ENCODE data around the gene TAF1A. TPM values are rescaled to one million over a fixed set of nuclear protein-coding genes. Genes with fewer than 3 reads are reported as not detected.

TAF1A gene
- total and polyA plus RNA-seq, 2 of the 8 experiments (the other 6 are each of a cell fraction or from before 2014, with no cell fraction given), result 3.3 to 16.7 TPM

- H2BK20ac ChIP-seq (ENCODE audit: low read length), result no peak overlapping the region
- no peak overlapping the region for H3K18ac ChIP-seq (ENCODE audit: extremely low read depth, low read length)
- no peak overlapping the region for H3K4me2 ChIP-seq (ENCODE audit: insufficient read depth in 1 of 2, low read depth in 2 of 2, low read length in 2 of 2)
- peaks cover 2 to 26% (median 18%) of the 10 kb centered on the region in 4 experiments; a peak in 6 of 8 replicates for H3K36me3 ChIP-seq (ENCODE audit: control insufficient read depth in 2 of 4, insufficient read depth in 4 of 4, low read length in 3 of 4)
- H2BK15ac ChIP-seq (ENCODE audit: low read length), result no peak overlapping the region
- H3K27ac ChIP-seq (ENCODE audit: low read depth, low read length), result no peak overlapping the region
- no peaks in the 10 kb centered on the region for H3K4me1 ChIP-seq (replicated peaks in 1 of 4; ENCODE audit: control insufficient read depth in 3 of 4, insufficient read depth in 4 of 4, low read length in 3 of 4)
- H2BK120ac ChIP-seq (replicated peaks; ENCODE audit: low read depth, low read length), result no peak overlapping the region
- H2BK5ac ChIP-seq (ENCODE audit: low read depth, low read length), result no peak overlapping the region
- peaks cover 0 to 4% of the 10 kb centered on the region in 2 experiments; a peak in 2 of 4 replicates for H3K79me2 ChIP-seq (ENCODE audit: control insufficient read depth in 1 of 2, insufficient read depth in 2 of 2, low read length in 2 of 2)
- H2AFZ ChIP-seq (ENCODE audit: low read length), result no peak overlapping the region
- H3K79me1 ChIP-seq (ENCODE audit: low read depth, low read length), result no peaks in the 10 kb centered on the region
- H3K23me2 ChIP-seq (ENCODE audit: low read depth, low read length), result no peaks in the 10 kb centered on the region
- no peak overlapping the region for H4K5ac ChIP-seq (ENCODE audit: insufficient read length, low read depth, low read length)
- ChIA-PET POLR2A (ENCODE audit: partially characterized antibody) (interaction anchor here (1.1 kb wide), 1 partner anchor 28 kb away, joined by 3 read pairs; no protein-coding TSS in a partner anchor), CTCF (ENCODE audit: partially characterized antibody) (no interaction called here)
- no peak overlapping the region for H3K14ac ChIP-seq (ENCODE audit: insufficient read length)
- DNase-seq (ENCODE audit: low read depth in 1 of 2, low spot score in 2 of 2), result no peak
- H3K9me3 ChIP-seq (ENCODE audit: insufficient read depth in 2 of 2, low read depth in 1 of 2, low read length in 1 of 2), result no peaks in the 10 kb centered on the region
- H3K23ac ChIP-seq (ENCODE audit: insufficient read length), result no peak overlapping the region
- no peaks in the 10 kb centered on the region for H4K20me1 ChIP-seq (replicated peaks in 1 of 2; ENCODE audit: control insufficient read depth in 1 of 2, insufficient read depth in 2 of 2, low read length in 2 of 2)
- H3K4me3 ChIP-seq (ENCODE audit: extremely low read depth in 1 of 4, insufficient read depth in 2 of 4, low read depth in 3 of 4, low read length in 4 of 4), result no peak overlapping the region
- H2BK12ac ChIP-seq (ENCODE audit: low read depth, low read length), result no peak overlapping the region
- no peak overlapping the region for H4K8ac ChIP-seq (ENCODE audit: extremely low read depth, insufficient read depth, low read length)
- H3K56ac ChIP-seq (replicated peaks; ENCODE audit: insufficient read length, low read depth, low read length), result no peak overlapping the region
- no peak overlapping the region for H3K9ac ChIP-seq (replicated peaks in 1 of 4; ENCODE audit: extremely low read depth in 1 of 4, low read depth in 3 of 4, low read length in 3 of 4)
- H3K4ac ChIP-seq (replicated peaks; ENCODE audit: insufficient read length, low read depth, low read length), result no peak overlapping the region
- no peak overlapping the region for H4K91ac ChIP-seq (replicated peaks; ENCODE audit: insufficient read length, low read length)
- no peaks in the 10 kb centered on the region for H3K27me3 ChIP-seq (replicated peaks in 1 of 4; ENCODE audit: control insufficient read depth in 3 of 4, extremely low read depth in 1 of 4, insufficient read depth in 3 of 4, low read length in 3 of 4)
- H2AK5ac ChIP-seq (ENCODE audit: low read depth, low read length), result no peak overlapping the region
- no peak for FAIRE-seq
- 89% methylated on average over 3 of the region's 3 CpGs; no CpG with 5 or more reads in 1 of the 2 experiments for WGBS, 2 experiments (ENCODE audit: extremely low coverage in 1 of 2, insufficient coverage in 1 of 2, insufficient read length in 1 of 2, insufficient replicate concordance in 2 of 2, low coverage in 1 of 2, low lambda C conversion rate in 2 of 2, missing lambda C conversion rate in 1 of 2)
- TF ChIP-seq HDAC6 (IDR thresholded peaks at IDR 0.05; ENCODE audit: low read depth, low read length) (no peak), BCL11A (IDR thresholded peaks at IDR 0.05; ENCODE audit: low read depth in 2 of 2, low read length in 2 of 2) (no peak), SP4 (IDR thresholded peaks at IDR 0.05; ENCODE audit: low read length) (no peak), YY1 (IDR thresholded peaks at IDR 0.05; ENCODE audit: low read depth, low read length) (no peak), KDM4A (IDR thresholded peaks at IDR 0.05; ENCODE audit: low read depth, low read length, severe bottlenecking) (no peak), TEAD4 (IDR thresholded peaks at IDR 0.05; ENCODE audit: low read depth, low read length) (no peak), CTBP2 (IDR thresholded peaks at IDR 0.05; ENCODE audit: borderline replicate concordance, insufficient read depth, insufficient read length, low read length) (no peak), SIX5 (IDR thresholded peaks at IDR 0.05; ENCODE audit: low read depth, low read length) (no peak), BRCA1 (IDR thresholded peaks at IDR 0.05; ENCODE audit: low read depth, low read length) (no peak)
- TF ChIP-seq, protein P1, sequence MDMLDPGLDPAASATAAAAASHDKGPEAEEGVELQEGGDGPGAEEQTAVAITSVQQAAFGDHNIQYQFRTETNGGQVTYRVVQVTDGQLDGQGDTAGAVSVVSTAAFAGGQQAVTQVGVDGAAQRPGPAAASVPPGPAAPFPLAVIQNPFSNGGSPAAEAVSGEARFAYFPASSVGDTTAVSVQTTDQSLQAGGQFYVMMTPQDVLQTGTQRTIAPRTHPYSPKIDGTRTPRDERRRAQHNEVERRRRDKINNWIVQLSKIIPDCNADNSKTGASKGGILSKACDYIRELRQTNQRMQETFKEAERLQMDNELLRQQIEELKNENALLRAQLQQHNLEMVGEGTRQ (IDR thresholded peaks at IDR 0.05; ENCODE audit: low read length), result no peak
- TF ChIP-seq, protein P2, sequence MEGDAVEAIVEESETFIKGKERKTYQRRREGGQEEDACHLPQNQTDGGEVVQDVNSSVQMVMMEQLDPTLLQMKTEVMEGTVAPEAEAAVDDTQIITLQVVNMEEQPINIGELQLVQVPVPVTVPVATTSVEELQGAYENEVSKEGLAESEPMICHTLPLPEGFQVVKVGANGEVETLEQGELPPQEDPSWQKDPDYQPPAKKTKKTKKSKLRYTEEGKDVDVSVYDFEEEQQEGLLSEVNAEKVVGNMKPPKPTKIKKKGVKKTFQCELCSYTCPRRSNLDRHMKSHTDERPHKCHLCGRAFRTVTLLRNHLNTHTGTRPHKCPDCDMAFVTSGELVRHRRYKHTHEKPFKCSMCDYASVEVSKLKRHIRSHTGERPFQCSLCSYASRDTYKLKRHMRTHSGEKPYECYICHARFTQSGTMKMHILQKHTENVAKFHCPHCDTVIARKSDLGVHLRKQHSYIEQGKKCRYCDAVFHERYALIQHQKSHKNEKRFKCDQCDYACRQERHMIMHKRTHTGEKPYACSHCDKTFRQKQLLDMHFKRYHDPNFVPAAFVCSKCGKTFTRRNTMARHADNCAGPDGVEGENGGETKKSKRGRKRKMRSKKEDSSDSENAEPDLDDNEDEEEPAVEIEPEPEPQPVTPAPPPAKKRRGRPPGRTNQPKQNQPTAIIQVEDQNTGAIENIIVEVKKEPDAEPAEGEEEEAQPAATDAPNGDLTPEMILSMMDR (IDR thresholded peaks at IDR 0.05; ENCODE audit: control extremely low read depth in 1 of 3, insufficient read depth in 1 of 3, low read depth in 1 of 3, low read length in 3 of 3), result no peak
These were observed 10.4 kb downstream of the TAF1A start for GRCh38 chr1:222579316-222579715.
